Ectodermal cell (in vitro differentiated cells): Measurements from ENCODE around the gene EFHC2.
"Not testable (repeated sequence)": the region's sequence is repeated elsewhere in the genome, so short reads cannot be mapped to it uniquely, and the experiment has no call there.

Experiments used
- H3K27ac ChIP-seq: 2 replicates; pipeline ENCODE4 v1.7.0; 2013; ENCODE audit warnings: mild to moderate bottlenecking, low read depth, low read length; ENCODE audit not compliant: insufficient read depth, poor library complexity, severe bottlenecking
- H3K27me3 ChIP-seq: 2 replicates; pipeline ENCODE4 v1.7.0; 2013; ENCODE audit warnings: mild to moderate bottlenecking, low read length; ENCODE audit not compliant: insufficient read depth, control insufficient read depth, poor library complexity, severe bottlenecking
- H3K36me3 ChIP-seq: one replicate; pipeline ENCODE4 v1.7.0; 2013; ENCODE audit warnings: low read length; ENCODE audit not compliant: control insufficient read depth, insufficient read depth
- H3K4me1 ChIP-seq: one replicate; pipeline ENCODE4 v1.7.0; 2013; ENCODE audit warnings: low read length; ENCODE audit not compliant: control insufficient read depth, insufficient read depth
- H3K4me3 ChIP-seq: 2 replicates; pipeline ENCODE4 v1.7.0; 2013; ENCODE audit warnings: low read depth, low read length, control low read depth; ENCODE audit not compliant: insufficient read depth
- H3K9me3 ChIP-seq: 2 replicates; pipeline ENCODE4 v1.7.0; 2013; ENCODE audit warnings: mild to moderate bottlenecking, low read length, moderate library complexity; ENCODE audit not compliant: control insufficient read depth
- WGBS, 2 experiments: methylation state at CpG; one replicate each; pipeline ENCODE4 v1.1.7; 2013; ENCODE audit warnings: missing lambda C conversion rate in 2 of 2; 5-methylcytosine and 5-hydroxymethylcytosine counted together

EFHC2 gene

GRCh38 chrX:44218465-44218864 lies 125.0 kb downstream of the EFHC2 start:
- no peaks in the 10 kb centered on the region for H3K36me3 ChIP-seq
- H3K4me1 ChIP-seq: no peaks in the 10 kb centered on the region
- no peak overlapping the region for H3K4me3 ChIP-seq
- 100% methylated on average over 3 of the region's 3 CpGs; no CpG with 5 or more reads in 1 of the 2 experiments for WGBS, 2 experiments
- no peak overlapping the region for H3K27ac ChIP-seq
- H3K27me3 ChIP-seq: no peaks in the 10 kb centered on the region
- H3K9me3 ChIP-seq: no peaks in the 10 kb centered on the region

GRCh38 chrX:44216171-44216570 lies 127.3 kb downstream of the EFHC2 start:
- H3K27ac ChIP-seq: no peak overlapping the region
- H3K4me3 ChIP-seq: no peak overlapping the region
- no peaks in the 10 kb centered on the region for H3K9me3 ChIP-seq
- WGBS, 2 experiments: 89 to 92% methylated on average over 3 of the region's 3 CpGs
- no peaks in the 10 kb centered on the region for H3K4me1 ChIP-seq
- no peaks in the 10 kb centered on the region for H3K27me3 ChIP-seq
- no peaks in the 10 kb centered on the region for H3K36me3 ChIP-seq

- no peak overlapping the region for H3K27ac ChIP-seq
- H3K4me1 ChIP-seq: no peaks in the 10 kb centered on the region
- no peak overlapping the region for H3K4me3 ChIP-seq
- 60 to 93% methylated on average over 1 of the region's 1 CpG for WGBS, 2 experiments
- H3K27me3 ChIP-seq: no peaks in the 10 kb centered on the region
- no peaks in the 10 kb centered on the region for H3K9me3 ChIP-seq
- no peaks in the 10 kb centered on the region for H3K36me3 ChIP-seq
These were observed 139.7 kb downstream of the EFHC2 start for GRCh38 chrX:44203791-44204190.

GRCh38 chrX:44202596-44202995 lies 140.9 kb downstream of the EFHC2 start:
- no peaks in the 10 kb centered on the region for H3K4me1 ChIP-seq
- H3K27me3 ChIP-seq: no peaks in the 10 kb centered on the region
- H3K36me3 ChIP-seq: no peaks in the 10 kb centered on the region
- H3K4me3 ChIP-seq: no peak overlapping the region
- 83 to 90% methylated on average over 2 of the region's 2 CpGs for WGBS, 2 experiments
- H3K9me3 ChIP-seq: no peaks in the 10 kb centered on the region
- H3K27ac ChIP-seq: no peak overlapping the region

GRCh38 chrX:44189116-44189515 lies 154.4 kb downstream of the EFHC2 start:
- Histone ChIP-seq H3K36me3 (no peaks in the 10 kb centered on the region), H3K9me3 (no peaks in the 10 kb centered on the region), H3K4me3 (no peak overlapping the region), H3K27ac (no peak overlapping the region), H3K4me1 (no peaks in the 10 kb centered on the region), H3K27me3 (no peaks in the 10 kb centered on the region)
- 95 to 100% methylated on average over 2 of the region's 2 CpGs for WGBS, 2 experiments

- not testable (repeated sequence) for H3K27ac ChIP-seq, H3K36me3 ChIP-seq, H3K27me3 ChIP-seq, H3K4me1 ChIP-seq, H3K4me3 ChIP-seq, H3K9me3 ChIP-seq
- WGBS, 2 experiments: 93 to 95% methylated on average over 2 to 4 of the region's 5 CpGs
These were observed 155.6 kb downstream of the EFHC2 start for GRCh38 chrX:44187915-44188314.

GRCh38 chrX:44183329-44183728 lies 160.1 kb downstream of the EFHC2 start:
- no peaks in the 10 kb centered on the region for H3K36me3 ChIP-seq
- H3K9me3 ChIP-seq: no peaks in the 10 kb centered on the region
- WGBS, 2 experiments: 86 to 96% methylated on average over 2 of the region's 2 CpGs
- no peak overlapping the region for H3K4me3 ChIP-seq
- no peak overlapping the region for H3K27ac ChIP-seq
- H3K27me3 ChIP-seq: no peaks in the 10 kb centered on the region
- no peaks in the 10 kb centered on the region for H3K4me1 ChIP-seq

- Histone ChIP-seq H3K27ac (no peak overlapping the region), H3K9me3 (no peaks in the 10 kb centered on the region), H3K4me3 (no peak overlapping the region), H3K4me1 (no peaks in the 10 kb centered on the region), H3K27me3 (no peaks in the 10 kb centered on the region), H3K36me3 (no peaks in the 10 kb centered on the region)
- 95 to 99% methylated on average over 5 to 6 of the region's 6 CpGs for WGBS, 2 experiments
These were observed 165.0 kb downstream of the EFHC2 start for GRCh38 chrX:44178274-44179053.

- WGBS, 2 experiments: 100% methylated on average over 1 of the region's 2 CpGs; no CpG with 5 or more reads in 1 of the 2 experiments
- no peaks in the 10 kb centered on the region for H3K36me3 ChIP-seq
- H3K9me3 ChIP-seq: no peaks in the 10 kb centered on the region
- no peak overlapping the region for H3K4me3 ChIP-seq
- H3K4me1 ChIP-seq: no peaks in the 10 kb centered on the region
- no peaks in the 10 kb centered on the region for H3K27me3 ChIP-seq
- no peak overlapping the region for H3K27ac ChIP-seq
These were observed 168.0 kb downstream of the EFHC2 start for GRCh38 chrX:44175455-44175854.

- 100% methylated on average over 1 to 3 of the region's 3 CpGs for WGBS, 2 experiments
- Histone ChIP-seq H3K4me3 (no peak overlapping the region), H3K27ac (no peak overlapping the region), H3K9me3 (no peaks in the 10 kb centered on the region), H3K36me3 (no peaks in the 10 kb centered on the region), H3K27me3 (no peaks in the 10 kb centered on the region), H3K4me1 (no peaks in the 10 kb centered on the region)
These were observed 169.4 kb downstream of the EFHC2 start for GRCh38 chrX:44174061-44174460.
